SHP77 treated with DMSO at 0.1 percent for 48 hours (cell line): ENCODE results near the gene RNF10.
"Not testable (repeated sequence)": the region's sequence is repeated elsewhere in the genome, so short reads cannot be mapped to it uniquely, and the experiment has no call there.

Source experiments
- DNase-seq: peaks from one replicate; lab custom pipeline; 2025; lab: John Stamatoyannopoulos, UW

Gene RNF10

DNA sequence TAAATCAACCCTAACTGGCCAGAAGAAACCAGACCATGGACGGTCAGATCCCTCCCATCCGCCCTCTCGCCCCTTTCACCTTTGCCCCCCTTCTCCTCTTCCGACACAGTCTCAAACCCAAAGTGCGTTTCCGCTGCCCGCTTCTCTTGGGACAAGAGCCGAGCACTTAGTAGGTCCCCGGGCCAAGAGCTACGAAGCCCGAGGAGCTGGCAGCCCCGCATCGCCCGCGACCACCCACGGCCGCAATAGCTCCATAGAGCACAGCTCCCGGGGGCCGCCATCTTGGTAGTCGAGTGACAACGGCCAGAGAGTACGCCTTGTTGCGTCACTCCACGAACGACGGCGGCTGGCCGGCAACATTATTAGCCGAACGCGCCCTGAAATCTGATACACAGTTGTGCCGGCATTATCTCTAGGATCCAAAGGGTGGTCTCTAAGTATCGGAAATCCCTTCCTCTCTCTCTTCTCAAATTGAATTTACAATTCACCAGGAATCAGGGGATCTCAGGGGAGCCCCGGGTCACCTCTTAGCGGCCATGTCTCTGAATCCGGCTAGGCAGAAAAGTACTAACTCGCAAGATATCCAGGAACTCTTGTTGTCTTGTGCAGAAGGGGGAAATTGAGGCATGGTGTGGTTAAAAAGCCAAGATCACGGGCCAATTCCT lies 5.2 kb upstream of the RNF10 start, which contains the start of gene COQ5:
COQ5 (minus strand) TSS at position 298 of the 665 bp plus-strand sequence; CDS start at position 281, 17 bp downstream.
- peak; percentile 87 for DNase-seq

DNA sequence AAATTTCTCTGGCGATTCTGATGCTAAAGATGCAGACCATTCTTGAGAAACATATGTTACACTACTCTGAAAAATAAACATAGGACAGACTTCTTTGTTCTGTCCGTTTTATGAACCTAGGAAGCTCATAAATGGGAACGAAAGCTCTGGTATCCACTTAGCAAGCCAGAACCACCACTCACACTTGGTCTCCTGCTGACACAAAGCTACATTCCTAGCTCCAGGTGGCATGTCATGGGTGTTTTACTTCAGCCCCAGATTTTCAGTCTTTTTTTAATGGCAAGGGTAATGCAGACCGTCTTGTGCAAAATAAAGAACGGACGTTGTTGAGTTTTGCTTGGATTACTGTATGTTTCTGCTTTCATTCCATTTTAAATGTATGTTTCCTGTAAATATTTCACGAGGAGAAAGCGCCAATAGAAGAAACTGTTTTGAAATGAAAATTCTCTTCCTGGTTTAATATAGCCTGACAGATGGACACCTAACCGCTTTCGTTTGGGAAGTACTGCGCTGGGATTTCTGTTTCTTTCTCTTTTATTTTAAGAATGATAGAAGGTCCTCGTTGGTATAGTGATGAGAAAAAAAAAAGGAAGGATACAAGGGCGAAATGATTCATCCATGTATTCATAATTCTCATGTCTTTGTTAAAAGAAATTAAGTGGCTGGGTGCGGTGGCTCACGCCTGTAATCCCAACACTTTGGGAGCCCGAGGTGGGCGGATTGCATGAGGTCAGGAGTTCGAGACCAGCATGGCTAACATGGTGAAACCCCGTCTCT lies 4.3 kb upstream of the RNF10 start:
- peak; percentile 34 for DNase-seq

DNA sequence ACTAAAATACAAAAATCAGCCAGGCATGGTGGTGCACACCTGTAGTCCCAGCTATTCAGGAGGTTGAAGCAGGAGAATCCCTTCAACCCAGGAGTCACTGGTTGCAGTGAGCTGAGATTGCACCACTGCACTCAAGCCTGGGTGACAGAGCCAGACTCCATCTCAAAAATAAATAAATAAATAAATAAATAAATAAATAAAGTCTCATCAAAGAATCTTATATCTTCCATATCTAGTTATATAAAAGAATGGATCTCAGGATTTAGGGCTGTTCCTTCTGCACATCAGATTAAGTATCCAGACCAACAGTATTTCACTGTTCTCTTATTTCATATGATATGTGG lies 3.8 kb upstream of the RNF10 start:
- not testable (repeated sequence) for DNase-seq

DNA sequence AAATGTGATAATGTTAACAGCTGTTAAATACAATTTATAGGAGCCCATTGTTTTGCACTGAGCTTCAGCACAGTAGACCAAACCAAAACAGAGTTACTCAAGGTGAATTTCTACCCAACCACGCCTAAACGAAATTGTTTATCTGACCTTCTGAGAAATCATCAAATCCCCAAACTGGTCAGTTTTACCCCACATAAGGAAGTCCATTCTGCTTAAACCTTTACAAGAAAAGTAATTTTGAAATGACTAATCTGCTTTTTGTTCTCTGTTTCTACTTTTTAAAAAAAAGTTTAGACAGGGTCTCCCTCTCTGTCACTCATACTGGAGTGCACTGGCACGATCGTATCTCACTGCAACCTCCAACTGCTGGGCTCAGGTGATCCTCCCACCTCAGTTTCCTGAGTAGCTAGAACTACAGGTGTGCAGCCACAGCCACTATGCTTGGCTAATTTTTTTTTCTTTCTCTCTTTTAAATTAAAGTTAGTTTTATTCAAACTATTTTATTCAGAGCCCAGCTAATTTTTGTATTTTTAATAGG lies 1.4 kb upstream of the RNF10 start:
- DNase-seq, result no peak

DNA sequence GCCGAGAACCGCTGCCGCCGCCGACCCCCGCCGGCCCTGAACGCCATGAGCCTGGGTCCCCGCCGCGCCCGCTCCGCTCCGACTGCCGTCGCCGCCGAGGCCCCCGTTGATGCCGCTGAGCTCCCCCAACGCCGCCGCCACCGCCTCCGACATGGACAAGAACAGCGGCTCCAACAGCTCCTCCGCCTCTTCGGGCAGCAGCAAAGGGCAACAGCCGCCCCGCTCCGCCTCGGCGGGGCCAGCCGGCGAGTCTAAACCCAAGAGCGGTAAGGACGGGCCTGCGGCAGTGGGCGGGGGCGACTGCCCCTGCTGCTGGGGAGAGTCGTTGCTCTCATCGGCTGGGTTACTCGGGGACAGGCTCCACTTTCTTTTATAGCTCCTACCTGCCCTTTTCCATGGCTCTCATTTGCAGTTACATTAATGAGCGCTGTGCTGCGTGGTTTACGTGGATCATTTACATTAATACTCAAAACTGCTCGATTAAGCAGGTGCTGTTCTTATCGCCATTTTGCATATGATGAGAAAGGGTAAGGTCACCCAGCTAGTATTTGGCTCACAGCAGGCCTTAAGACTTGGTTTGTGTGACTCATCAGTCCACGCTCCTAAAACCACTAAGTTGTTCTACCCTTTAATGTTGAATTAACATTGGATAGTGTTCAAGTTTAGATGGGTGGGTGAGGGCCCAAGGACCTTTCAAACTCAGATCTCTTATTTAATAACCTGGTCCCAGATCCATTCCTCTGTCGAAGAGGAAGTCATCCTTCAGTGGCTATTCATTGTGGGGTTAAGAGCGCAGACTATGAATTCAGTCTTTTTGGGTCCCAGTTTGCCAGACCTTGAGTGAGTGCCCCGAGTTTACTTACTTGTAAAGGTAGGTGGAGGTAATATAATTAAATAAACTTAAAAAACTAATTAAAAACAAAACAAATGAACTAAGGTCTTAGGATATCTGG lies 823 bp downstream of the RNF10 start:
- peak; percentile 24 for DNase-seq

DNA sequence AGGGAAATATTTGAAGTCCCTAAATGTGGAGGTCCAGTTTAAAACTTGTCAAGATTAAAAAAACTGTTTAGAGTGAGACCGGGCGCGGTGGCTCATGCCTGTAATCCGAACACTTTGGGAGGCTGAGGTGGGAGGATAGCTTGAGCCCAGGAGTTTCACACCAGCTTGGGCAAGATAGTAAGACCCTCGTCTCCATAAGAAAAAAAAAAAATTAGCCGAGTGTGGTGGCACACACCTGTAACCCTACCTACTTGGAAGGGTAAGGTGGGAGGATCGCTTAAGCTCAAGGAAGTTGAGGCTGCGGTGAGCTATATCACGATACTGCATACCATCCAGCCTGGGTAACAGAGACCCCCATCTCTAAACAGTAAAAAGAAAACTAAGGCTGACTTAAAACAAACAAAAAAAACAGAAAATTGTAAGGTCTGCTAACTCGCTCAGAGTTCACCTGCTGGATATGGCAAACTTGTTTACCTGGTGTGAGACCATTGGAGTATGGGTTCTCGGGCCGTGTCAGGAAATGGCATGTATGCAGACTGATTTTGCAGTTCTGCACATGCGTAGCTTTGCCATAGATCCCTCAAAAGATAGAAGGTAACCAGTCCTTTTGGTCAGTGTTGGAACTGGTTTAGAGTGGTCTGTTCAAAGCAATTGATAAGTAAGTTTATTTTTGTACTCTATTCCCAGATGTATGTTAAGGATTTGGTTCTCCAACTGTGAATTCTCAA lies 2.1 kb downstream of the RNF10 start:
- DNase-seq, result no peak

DNA sequence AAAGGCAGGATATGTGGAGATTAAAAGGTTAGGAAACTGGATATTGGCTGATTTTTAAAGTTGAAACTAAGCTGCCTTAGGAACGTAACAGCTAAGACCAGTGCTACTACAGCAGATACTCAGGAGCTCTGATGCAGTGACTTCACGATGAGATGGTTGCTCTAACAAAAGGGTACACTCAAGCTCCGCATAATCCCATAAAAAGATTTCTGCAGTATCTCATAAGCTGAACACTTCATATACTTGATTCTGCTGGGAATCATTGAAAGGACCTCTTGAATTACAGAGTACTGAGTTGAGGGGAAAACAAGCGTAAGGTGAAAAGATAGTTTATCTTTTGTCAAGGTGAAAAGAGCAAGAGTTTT lies 3.7 kb downstream of the RNF10 start:
- DNase-seq, result no peak

DNA sequence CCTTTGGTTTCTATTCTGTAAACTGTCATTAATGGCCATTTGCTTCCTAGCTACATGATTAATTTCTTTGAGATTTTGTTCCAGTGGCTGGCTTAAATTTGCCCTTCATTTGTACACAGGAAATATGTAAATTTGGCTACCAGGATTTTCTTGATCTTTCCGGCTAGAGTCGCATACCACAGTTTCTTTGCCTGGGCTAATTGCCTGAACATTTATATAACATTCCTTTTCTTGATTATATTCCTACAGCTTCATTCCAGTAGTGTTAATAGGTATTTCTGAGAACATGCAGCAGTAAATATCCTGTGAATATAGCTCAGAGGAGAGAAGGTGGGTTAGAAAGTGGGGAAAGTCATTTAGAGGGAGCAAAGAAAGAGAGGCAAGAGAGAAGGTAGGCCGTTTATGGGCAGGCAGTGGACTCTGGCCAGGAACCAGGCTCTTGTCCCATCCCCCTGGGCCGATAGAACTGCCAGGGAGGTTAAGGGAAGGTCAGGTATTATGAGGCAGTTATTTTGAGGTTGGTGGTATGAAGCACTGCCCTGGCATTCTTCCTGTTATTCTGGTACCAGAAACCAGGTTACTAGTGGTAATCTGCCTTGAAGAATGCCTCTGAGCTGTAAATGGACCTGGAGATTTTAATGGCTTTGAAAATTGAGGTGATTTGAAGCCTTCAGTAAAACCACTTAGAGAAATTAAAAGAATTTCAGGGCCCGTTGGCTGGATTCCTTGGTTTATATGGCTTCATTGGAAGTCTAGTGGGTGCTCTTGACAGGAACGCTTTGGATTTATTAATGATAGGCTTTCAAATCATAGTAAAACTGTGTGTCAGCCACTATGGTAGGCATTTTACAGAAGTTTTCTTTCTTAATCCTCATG lies 4.4 kb downstream of the RNF10 start:
- DNase-seq, result no peak

DNA sequence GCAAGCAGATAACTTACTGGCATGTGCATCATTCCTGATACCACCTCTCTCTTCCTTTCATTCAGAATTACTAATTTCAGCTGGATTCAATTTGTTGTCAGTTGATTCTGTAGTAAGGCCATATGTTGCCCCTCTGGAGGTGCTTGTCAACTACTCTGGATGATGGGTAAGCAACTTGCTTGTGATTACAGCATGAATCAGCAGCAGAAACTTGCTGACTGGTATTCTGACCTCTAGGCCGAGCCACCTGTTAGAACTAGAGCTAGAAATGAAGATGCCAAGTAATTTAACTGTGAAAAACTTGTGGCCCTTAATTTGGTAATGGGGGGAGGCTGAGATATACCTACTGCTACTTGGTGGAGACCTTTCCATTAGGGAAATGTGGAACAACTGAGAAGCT lies 5.1 kb downstream of the RNF10 start:
- DNase-seq, result no peak

DNA sequence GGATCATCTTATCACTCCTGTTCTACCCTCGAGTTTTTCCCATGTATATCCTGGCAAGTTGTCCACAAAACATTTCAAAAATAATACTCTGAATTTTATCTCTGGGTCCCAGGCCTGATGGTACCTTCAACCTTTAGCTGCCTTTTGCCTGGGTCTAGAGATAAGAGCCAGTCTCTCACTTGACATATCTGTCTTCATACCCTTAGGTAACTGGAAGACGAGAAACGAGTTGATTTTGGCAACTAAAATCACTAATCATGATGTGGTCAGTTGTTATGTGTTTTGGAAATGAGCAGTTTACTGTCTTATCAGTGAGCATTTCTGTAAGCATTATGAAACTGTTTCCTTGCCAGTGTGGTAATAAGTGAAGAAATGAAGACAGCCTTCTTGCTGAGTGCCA lies 6.3 kb downstream of the RNF10 start:
- DNase-seq, result no peak

DNA sequence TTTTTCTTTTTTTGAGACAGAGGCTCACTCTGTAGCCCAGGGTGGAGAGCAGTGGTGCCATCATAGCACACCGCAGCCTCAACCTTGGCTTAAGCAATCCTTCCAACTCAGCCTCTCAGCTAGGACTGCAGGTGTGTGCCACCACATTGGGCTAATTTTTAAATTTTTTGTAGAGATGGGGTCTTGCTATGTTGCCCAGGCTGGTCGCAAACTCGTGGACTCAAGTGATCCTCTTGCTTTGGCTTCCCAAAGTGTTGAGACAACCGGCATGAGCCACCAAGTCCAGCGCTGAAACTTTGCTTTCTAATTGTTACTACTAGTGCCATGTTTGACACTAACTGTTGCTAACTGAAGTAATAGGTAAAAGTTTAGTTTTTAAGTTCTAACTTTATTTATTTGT lies 8.0 kb downstream of the RNF10 start:
- DNase-seq, result no peak

DNA sequence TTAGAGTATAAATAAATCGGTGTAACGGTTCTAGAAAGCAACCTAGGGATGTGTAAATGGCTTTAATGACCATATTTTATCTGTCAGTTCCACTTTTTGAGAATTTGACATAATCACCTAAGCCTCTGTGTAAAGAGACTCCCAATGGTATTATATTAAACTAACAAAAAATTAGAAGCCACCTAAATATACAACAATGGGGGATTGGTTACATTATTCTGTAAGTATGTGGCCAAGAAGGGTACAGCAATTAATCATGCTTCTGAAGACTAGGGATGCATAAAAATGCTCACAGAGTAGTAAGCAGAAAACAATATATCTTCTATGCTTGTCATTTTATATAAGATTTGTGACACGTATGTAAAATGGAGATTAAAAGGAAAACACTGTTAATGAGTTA lies 10.5 kb downstream of the RNF10 start:
- no peak for DNase-seq

DNA sequence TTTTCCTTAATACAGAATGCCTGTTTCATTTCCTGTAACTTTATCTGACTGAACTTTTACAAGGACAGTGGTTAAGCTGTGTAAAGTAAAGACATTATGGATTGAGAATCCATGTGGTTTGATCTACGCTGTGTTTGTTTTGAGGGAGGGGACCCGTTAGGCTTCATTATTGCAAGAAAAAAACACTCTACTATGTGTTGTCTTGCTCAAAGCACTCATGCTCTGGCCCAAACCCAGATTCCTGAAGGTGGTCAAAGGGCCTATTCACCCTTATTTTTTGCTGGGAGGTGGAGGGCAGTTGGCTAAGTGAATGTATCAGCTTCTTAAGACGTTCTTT lies 11.9 kb downstream of the RNF10 start:
- no peak for DNase-seq

DNA sequence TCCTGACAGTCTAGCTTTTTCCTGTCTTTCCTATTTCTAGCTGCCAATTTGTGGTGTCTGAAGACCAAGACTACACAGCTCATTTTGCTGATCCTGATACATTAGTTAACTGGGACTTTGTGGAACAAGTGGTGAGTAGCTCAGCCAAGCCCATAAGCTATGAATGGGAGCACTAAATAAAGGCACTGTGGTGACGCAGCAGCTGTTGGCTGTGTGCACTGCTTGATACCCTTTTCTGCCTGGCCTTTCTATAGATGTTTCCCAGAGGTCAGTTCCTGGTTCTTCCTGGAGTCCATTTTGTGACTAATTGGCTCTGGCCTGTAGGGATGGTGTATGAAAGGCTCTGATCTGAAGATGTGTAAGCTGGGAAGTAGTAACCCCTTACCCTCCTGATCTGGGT lies 20.5 kb downstream of the RNF10 start:
- DNase-seq, result no peak

DNA sequence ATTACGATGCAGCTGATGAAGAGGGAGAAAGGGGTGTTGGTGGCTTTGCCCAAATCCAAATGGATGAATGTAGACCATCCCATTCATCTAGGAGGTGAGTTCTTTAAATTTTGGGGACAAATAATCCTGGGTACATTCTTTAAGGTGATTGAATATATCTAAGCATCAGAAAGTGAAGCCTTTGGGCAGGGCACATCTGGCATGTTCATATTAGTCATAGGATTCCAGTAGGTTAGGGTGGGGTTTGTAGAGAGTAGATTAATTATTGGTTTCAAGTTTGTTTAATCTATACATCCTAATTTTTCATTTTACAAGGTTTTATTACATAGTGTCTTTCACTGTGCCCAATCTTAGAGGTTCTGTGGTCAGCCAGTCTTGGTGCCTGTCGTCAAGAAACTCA lies 23.4 kb downstream of the RNF10 start:
- no peak for DNase-seq

DNA sequence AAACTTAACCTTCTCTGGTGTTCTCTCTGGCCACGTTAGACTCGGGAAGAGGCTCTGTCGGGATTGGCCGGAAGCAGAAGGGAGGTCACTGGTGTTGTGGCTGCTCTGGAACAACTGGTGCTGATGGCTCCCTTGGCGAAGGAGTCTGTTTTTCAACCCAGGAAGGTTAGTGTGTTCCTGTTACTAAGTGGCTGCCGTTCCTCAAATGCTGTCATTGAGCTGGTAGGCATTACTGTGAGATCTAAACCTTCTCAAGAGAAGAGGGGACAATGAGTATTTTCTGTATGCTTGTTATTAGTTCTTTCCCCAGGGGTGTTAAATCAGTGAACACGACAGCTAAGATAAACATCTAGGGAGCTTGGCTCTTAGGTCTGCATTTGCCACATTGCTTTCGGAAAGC lies 28.8 kb downstream of the RNF10 start:
- no peak for DNase-seq

DNA sequence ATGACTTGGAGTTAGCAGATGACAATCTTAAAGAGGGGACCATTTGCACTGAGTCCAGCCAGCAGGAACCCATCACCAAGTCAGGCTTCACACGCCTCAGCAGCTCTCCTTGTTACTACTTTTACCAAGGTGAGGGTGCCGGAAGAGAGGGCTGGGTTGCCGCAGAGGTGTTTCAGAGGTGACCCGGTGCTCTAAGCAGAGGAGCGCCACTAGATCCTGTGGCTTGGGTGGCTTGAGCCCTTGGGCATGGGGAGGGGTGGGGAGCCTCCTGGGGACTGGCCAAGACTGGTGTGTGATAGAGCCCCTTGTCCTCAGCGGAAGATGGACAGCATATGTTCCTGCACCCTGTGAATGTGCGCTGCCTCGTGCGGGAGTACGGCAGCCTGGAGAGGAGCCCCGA lies 29.3 kb downstream of the RNF10 start:
- DNase-seq, result no peak

DNA sequence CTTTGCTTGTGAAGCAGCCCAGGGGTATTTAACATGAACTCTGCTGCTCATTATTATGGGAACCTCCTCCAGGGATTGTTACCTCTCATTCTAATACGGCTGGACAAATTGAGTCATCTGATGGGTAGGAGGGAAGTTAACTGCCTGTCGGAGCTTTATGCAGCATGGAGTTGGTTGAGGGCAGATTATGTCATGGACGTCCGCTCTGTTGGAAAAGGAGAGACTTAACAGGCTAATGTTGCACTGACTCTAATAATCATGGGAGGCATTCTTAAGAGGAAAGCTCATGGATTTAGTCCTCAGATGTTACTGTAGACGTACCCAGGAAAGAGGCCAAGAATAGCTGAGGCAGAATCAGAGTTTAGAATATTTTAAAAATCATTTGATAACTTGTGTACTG lies 37.1 kb downstream of the RNF10 start:
- DNase-seq, result no peak

DNA sequence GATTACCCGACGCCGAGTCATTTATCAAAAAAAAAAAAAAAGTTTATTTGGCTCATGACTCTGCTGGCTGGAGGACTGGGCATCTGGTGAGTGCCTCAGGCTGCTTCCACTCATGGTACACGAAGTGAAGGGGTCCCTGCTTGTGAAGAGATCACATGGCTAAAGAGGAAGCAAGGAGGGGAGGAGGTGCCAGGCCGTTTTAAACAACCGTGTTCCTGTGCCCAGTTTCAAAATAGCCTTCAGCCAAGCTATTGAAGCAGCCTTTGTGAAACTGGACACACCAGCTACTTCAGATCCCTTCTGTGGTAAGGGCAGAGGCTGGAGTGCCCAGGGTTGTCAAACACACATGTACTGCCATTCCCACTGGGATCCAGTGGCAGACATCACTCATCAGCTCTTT lies 39.4 kb downstream of the RNF10 start:
- DNase-seq, result no peak

DNA sequence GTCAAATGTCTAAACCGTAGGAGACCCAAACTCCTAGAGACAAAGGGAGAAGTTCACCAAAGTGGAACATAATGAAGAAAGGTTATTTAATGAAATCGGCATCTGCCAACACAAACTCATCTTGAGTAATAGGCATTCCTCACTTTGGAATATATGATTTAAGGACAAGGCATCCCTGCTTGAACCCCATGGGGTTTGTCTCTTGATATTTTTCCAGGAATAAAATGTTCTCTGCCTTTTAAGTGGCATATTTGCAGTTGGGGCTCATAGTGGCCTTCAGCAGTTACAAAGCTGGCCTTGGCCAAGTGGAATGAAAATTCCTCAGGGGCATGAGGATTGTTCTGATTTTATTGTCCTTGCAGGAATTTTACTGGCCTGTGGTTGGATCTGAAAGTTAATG lies 40.0 kb downstream of the RNF10 start:
- no peak for DNase-seq

DNA sequence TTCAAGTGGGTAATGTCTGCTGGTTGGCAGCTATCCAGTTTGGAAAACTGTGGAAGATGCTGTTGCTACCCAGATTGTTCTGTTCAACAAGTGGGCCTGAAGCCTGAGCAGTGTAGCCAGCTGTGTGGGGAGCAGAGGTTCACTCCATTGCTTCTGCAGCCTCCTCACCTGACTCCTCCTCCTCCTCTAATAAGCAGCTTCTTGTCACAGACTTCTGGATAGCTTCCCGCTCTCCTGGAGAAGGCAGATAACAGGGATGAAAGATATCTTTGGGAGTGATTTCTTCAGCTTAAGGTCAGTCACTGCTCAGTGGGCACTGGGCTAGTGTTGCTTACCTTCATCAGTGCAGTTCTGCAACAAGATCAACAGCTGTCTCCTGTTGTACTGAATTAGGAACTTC lies 45.0 kb downstream of the RNF10 start:
- no peak for DNase-seq
